ENCODE data around the gene EIF2B5.

DNA sequence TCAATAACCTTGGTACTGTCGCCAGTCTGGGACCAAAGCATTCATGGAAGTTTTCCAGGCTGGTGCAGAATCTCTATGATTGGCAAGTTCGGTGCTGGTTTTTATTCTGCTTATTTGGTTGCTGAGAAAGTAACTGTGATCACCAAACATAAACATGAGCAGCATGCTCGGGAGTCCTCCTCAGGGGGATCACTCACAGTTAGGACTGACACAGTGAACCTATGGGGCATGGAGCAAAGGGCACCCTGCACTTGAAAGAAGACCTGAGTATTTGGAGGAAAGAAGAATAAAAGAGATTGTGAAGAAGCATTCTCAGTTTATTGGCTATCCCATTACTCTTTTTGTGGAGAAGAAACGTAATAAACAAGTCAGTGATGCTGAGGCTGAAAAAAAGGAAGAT lies 19.1 kb upstream of the EIF2B5 start:
- TF ChIP-seq, protein P1, sequence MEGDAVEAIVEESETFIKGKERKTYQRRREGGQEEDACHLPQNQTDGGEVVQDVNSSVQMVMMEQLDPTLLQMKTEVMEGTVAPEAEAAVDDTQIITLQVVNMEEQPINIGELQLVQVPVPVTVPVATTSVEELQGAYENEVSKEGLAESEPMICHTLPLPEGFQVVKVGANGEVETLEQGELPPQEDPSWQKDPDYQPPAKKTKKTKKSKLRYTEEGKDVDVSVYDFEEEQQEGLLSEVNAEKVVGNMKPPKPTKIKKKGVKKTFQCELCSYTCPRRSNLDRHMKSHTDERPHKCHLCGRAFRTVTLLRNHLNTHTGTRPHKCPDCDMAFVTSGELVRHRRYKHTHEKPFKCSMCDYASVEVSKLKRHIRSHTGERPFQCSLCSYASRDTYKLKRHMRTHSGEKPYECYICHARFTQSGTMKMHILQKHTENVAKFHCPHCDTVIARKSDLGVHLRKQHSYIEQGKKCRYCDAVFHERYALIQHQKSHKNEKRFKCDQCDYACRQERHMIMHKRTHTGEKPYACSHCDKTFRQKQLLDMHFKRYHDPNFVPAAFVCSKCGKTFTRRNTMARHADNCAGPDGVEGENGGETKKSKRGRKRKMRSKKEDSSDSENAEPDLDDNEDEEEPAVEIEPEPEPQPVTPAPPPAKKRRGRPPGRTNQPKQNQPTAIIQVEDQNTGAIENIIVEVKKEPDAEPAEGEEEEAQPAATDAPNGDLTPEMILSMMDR (IDR thresholded peaks at IDR 0.05; ENCODE audit: low read length) = no peak
- no peak for TF ChIP-seq EZH2 (IDR thresholded peaks at IDR 0.05; ENCODE audit: borderline replicate concordance, low read length)
